ENCODE measurements around the gene SLC35D3.

Gene SLC35D3

GRCh38 chr6:136923116-136923953 lies 1.2 kb downstream of the SLC35D3 start:
- H3K4me2 ChIP-seq (ENCODE audit: low read length) = no peak overlapping the region
- H4K20me1 ChIP-seq (ENCODE audit: control insufficient read depth, insufficient read depth, low read depth, low read length) = no peaks in the 10 kb centered on the region; the same call in 1 of the 2 replicates
- H3K79me2 ChIP-seq (ENCODE audit: control insufficient read depth, low read length) = no peaks in the 10 kb centered on the region
- H3K27ac ChIP-seq (ENCODE audit: low read depth, low read length) = no peak overlapping the region
- peaks cover 32% of the 10 kb centered on the region for H3K27me3 ChIP-seq (ENCODE audit: control insufficient read depth, low read length)
- H3K4me3 ChIP-seq (ENCODE audit: low read length) = no peak overlapping the region
- H3K9me2 ChIP-seq (replicated peaks; ENCODE audit: control insufficient read depth, low read length) = no peaks in the 10 kb centered on the region
- TF ChIP-seq EZH2phosphoT487 (IDR thresholded peaks at IDR 0.05; ENCODE audit: borderline replicate concordance, low read length) = no peak
- TF ChIP-seq CTCF (IDR thresholded peaks at IDR 0.05; ENCODE audit: low read depth, low read length, poor library complexity, severe bottlenecking) = no peak
- peaks cover 3% of the 10 kb centered on the region; the same call in 1 of the 2 replicates for H3K4me1 ChIP-seq (ENCODE audit: control insufficient read depth, low read length)
- no peaks in the 10 kb centered on the region for H3K36me3 ChIP-seq (ENCODE audit: control insufficient read depth, low read length)
- no peaks in the 10 kb centered on the region for H3K9me3 ChIP-seq (ENCODE audit: control insufficient read depth, insufficient read depth, low read length)
- no peaks in the 10 kb centered on the region for H3F3A ChIP-seq (ENCODE audit: control insufficient read depth, insufficient read depth)

- no peaks in the 10 kb centered on the region for H3K36me3 ChIP-seq (ENCODE audit: control insufficient read depth, low read length)
- no peak for TF ChIP-seq CTCF (IDR thresholded peaks at IDR 0.05; ENCODE audit: low read depth, low read length, poor library complexity, severe bottlenecking)
- TF ChIP-seq EZH2phosphoT487 (IDR thresholded peaks at IDR 0.05; ENCODE audit: borderline replicate concordance, low read length) = no peak
- H3K27ac ChIP-seq (ENCODE audit: low read depth, low read length) = no peak overlapping the region
- H3K4me3 ChIP-seq (ENCODE audit: low read length) = no peak overlapping the region
- H3K9me3 ChIP-seq (ENCODE audit: control insufficient read depth, insufficient read depth, low read length) = no peaks in the 10 kb centered on the region
- H3K4me2 ChIP-seq (ENCODE audit: low read length) = no peak overlapping the region
- no peaks in the 10 kb centered on the region for H3F3A ChIP-seq (ENCODE audit: control insufficient read depth, insufficient read depth)
- no peaks in the 10 kb centered on the region; the same call in 1 of the 2 replicates for H4K20me1 ChIP-seq (ENCODE audit: control insufficient read depth, insufficient read depth, low read depth, low read length)
- peaks cover 3% of the 10 kb centered on the region; the same call in 1 of the 2 replicates for H3K4me1 ChIP-seq (ENCODE audit: control insufficient read depth, low read length)
- H3K9me2 ChIP-seq (replicated peaks; ENCODE audit: control insufficient read depth, low read length) = no peaks in the 10 kb centered on the region
- H3K79me2 ChIP-seq (ENCODE audit: control insufficient read depth, low read length) = no peaks in the 10 kb centered on the region
- H3K27me3 ChIP-seq (ENCODE audit: control insufficient read depth, low read length) = peaks cover 32% of the 10 kb centered on the region
Measured at GRCh38 chr6:136923954-136924673, 2.0 kb downstream of the SLC35D3 start.

GRCh38 chr6:136926383-136926782 lies 4.3 kb downstream of the SLC35D3 start:
- Histone ChIP-seq H3K79me2 (ENCODE audit: control insufficient read depth, low read length) (no peaks in the 10 kb centered on the region), H3K9me2 (replicated peaks; ENCODE audit: control insufficient read depth, low read length) (no peaks in the 10 kb centered on the region), H3K27me3 (ENCODE audit: control insufficient read depth, low read length) (peaks cover 13% of the 10 kb centered on the region), H3F3A (ENCODE audit: control insufficient read depth, insufficient read depth) (no peaks in the 10 kb centered on the region), H3K9me3 (ENCODE audit: control insufficient read depth, insufficient read depth, low read length) (no peaks in the 10 kb centered on the region), H3K27ac (ENCODE audit: low read depth, low read length) (no peak overlapping the region), H3K4me3 (ENCODE audit: low read length) (no peak overlapping the region), H3K4me2 (ENCODE audit: low read length) (no peak overlapping the region), H3K36me3 (ENCODE audit: control insufficient read depth, low read length) (no peaks in the 10 kb centered on the region), H3K4me1 (ENCODE audit: control insufficient read depth, low read length) (no peaks in the 10 kb centered on the region), H4K20me1 (ENCODE audit: control insufficient read depth, insufficient read depth, low read depth, low read length) (no peaks in the 10 kb centered on the region)
- no peak for TF ChIP-seq CTCF (IDR thresholded peaks at IDR 0.05; ENCODE audit: low read depth, low read length, poor library complexity, severe bottlenecking)
- TF ChIP-seq EZH2phosphoT487 (IDR thresholded peaks at IDR 0.05; ENCODE audit: borderline replicate concordance, low read length) = no peak
